Right lobe of liver (tissue), 4 donors: ENCODE measurements around the gene FBXW5.

Experiments
- POLR2A ChIP-seq: fragments of 450-650 bp; IDR thresholded peaks from one replicate; pipeline ENCODE4 v1.6.1; 2017; ENCODE audit warnings: antibody characterized with exemption, mild to moderate bottlenecking
- TF ChIP-seq, protein P1 (sequence below), 4 donors: fragments of 200-600 bp in 3 of 4; fragments of 450-650 bp in 1 of 4; IDR thresholded peaks; one replicate each; pipeline versions ENCODE4 v1.5.1 to v1.8.0; 2016 to 2022; ENCODE audit warnings: antibody characterized with exemption in 4 of 4, mild to moderate bottlenecking in 2 of 4
- donor health status: DM: no; HTN: no; CAD: no.
- donor health status: DM: no; HTN: no; CAD: no.
- donor health status: DM: no; HTN: yes; CAD: no.

DNA sequence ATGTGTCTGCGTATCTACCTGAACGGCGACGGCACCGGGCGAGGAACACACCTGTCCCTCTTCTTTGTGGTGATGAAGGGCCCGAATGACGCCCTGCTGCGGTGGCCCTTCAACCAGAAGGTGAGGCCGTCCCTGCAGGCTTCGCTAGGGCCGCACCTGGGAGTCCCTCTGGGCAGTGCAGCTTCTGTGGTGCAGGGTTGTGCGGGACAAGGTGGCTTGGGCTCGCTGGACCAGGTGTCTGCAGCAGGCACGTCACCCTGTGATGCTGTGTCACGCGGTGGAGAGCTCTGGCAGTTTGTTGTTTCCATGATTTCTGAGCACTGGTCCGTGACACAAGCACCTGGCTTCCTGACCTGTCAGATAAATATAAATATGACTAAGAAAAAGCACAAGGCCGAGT lies 20.7 kb downstream of the FBXW5 start:
- no peak for TF ChIP-seq POLR2A
- TF ChIP-seq, protein P1, sequence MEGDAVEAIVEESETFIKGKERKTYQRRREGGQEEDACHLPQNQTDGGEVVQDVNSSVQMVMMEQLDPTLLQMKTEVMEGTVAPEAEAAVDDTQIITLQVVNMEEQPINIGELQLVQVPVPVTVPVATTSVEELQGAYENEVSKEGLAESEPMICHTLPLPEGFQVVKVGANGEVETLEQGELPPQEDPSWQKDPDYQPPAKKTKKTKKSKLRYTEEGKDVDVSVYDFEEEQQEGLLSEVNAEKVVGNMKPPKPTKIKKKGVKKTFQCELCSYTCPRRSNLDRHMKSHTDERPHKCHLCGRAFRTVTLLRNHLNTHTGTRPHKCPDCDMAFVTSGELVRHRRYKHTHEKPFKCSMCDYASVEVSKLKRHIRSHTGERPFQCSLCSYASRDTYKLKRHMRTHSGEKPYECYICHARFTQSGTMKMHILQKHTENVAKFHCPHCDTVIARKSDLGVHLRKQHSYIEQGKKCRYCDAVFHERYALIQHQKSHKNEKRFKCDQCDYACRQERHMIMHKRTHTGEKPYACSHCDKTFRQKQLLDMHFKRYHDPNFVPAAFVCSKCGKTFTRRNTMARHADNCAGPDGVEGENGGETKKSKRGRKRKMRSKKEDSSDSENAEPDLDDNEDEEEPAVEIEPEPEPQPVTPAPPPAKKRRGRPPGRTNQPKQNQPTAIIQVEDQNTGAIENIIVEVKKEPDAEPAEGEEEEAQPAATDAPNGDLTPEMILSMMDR (IDR thresholded peaks at IDR 0.05): no peak
